SK-N-SH treated with all-trans-retinoic acid at 6 μM for 48 hours (cell line): ENCODE results near the gene MT1E.
"Not testable (repeated sequence)": the region's sequence is repeated elsewhere in the genome, so short reads cannot be mapped to it uniquely, and the experiment has no call there.

Source experiments
- ATAC-seq: fragments of 200-7000 bp; cut with Tn5 transposase; 3 replicates; pipeline ENCODE4 v1.9.1; 2020; ENCODE audit warnings: mild to moderate bottlenecking, moderate library complexity
- ARNTL ChIP-seq: fragments of 450-650 bp; formaldehyde crosslinking; IDR thresholded peaks from 2 replicates; pipeline ENCODE4 v1.5.0; 2020; ENCODE audit warnings: low read depth, mild to moderate bottlenecking, moderate library complexity, borderline replicate concordance
- BACH2 ChIP-seq: fragments of 250-450 bp; sonication (Bioruptor Pico); IDR thresholded peaks from 2 replicates; pipeline ENCODE4 v1.9.0; 2021; ENCODE audit warnings: mild to moderate bottlenecking, borderline replicate concordance
- CSDC2 ChIP-seq: fragments of 250-450 bp; sonication (Bioruptor Pico); IDR thresholded peaks from 2 replicates; pipeline ENCODE4 v1.5.0; 2020; ENCODE audit warnings: mild to moderate bottlenecking, moderate library complexity
- ESRRG ChIP-seq: fragments of 250-450 bp; sonication (Bioruptor Pico); IDR thresholded peaks from 2 replicates; pipeline ENCODE4 v1.6.1; 2021; ENCODE audit warnings: mild to moderate bottlenecking
- GLIS3 ChIP-seq: fragments of 250-450 bp; sonication (Bioruptor Pico); IDR thresholded peaks from 2 replicates; pipeline ENCODE4 v1.5.0; 2020; ENCODE audit warnings: mild to moderate bottlenecking, moderate library complexity
- ISL1 ChIP-seq: fragments of 250-450 bp; sonication (Bioruptor Pico); IDR thresholded peaks from 2 replicates; pipeline ENCODE4 v2.1.2; 2022; ENCODE audit warnings: mild to moderate bottlenecking, moderate library complexity
- OSR1 ChIP-seq: fragments of 250-450 bp; sonication (Bioruptor Pico); IDR thresholded peaks from 2 replicates; pipeline ENCODE4 v1.8.0; 2022; ENCODE audit warnings: moderate library complexity, mild to moderate bottlenecking, inconsistent platforms
- PPARA ChIP-seq: fragments of 250-450 bp; sonication (Bioruptor Pico); IDR thresholded peaks from 2 replicates; pipeline ENCODE4 v1.5.0; 2020; ENCODE audit warnings: mild to moderate bottlenecking, borderline replicate concordance
- RARB ChIP-seq: fragments of 250-450 bp; sonication (Bioruptor Pico); IDR thresholded peaks from 2 replicates; pipeline ENCODE4 v1.8.0; 2021; ENCODE audit warnings: mild to moderate bottlenecking, moderate library complexity
- SNAI2 ChIP-seq: fragments of 250-450 bp; sonication (Bioruptor Pico); IDR thresholded peaks from 2 replicates; pipeline ENCODE4 v1.5.0; 2020; ENCODE audit warnings: mild to moderate bottlenecking, moderate library complexity
- TOX ChIP-seq: fragments of 250-450 bp; sonication (Bioruptor Pico); IDR thresholded peaks from 2 replicates; pipeline ENCODE4 v1.8.0; 2021; ENCODE audit warnings: mild to moderate bottlenecking, moderate library complexity, borderline replicate concordance
- ZFP30 ChIP-seq: fragments of 450-650 bp; formaldehyde crosslinking; IDR thresholded peaks from 2 replicates; pipeline ENCODE4 v1.5.0; 2022; ENCODE audit warnings: mild to moderate bottlenecking, moderate library complexity
- ZNF70 ChIP-seq: fragments of 450-650 bp; formaldehyde crosslinking; IDR thresholded peaks from 2 replicates; pipeline ENCODE4 v1.5.0; 2020; ENCODE audit warnings: mild to moderate bottlenecking, moderate library complexity
- TF ChIP-seq, protein P1 (sequence below): fragments of 250-450 bp; sonication (Bioruptor Pico); IDR thresholded peaks from 2 replicates; pipeline ENCODE4 v1.8.0; 2020; ENCODE audit warnings: mild to moderate bottlenecking, moderate library complexity, borderline replicate concordance
- TF ChIP-seq, protein P2 (sequence below): fragments of 250-450 bp; sonication (Bioruptor Pico); IDR thresholded peaks from 2 replicates; pipeline ENCODE4 v1.5.1; 2020; ENCODE audit warnings: low read depth, mild to moderate bottlenecking, moderate library complexity
- TF ChIP-seq, protein P3 (sequence below): fragments of 250-450 bp; sonication (Bioruptor Pico); IDR thresholded peaks from 2 replicates; pipeline ENCODE4 v1.5.1; 2021; ENCODE audit warnings: mild to moderate bottlenecking, moderate library complexity
- TF ChIP-seq, protein P4 (sequence below): fragments of 250-450 bp; sonication (Bioruptor Pico); IDR thresholded peaks from 2 replicates; pipeline ENCODE4 v1.8.0; 2021; ENCODE audit warnings: low read depth, mild to moderate bottlenecking, moderate library complexity, borderline replicate concordance
- TF ChIP-seq, protein P5 (sequence below): fragments of 250-450 bp; sonication (Bioruptor Pico); IDR thresholded peaks from 2 replicates; pipeline ENCODE4 v1.5.0; 2020; ENCODE audit warnings: mild to moderate bottlenecking, moderate library complexity

The MT1E gene

DNA sequence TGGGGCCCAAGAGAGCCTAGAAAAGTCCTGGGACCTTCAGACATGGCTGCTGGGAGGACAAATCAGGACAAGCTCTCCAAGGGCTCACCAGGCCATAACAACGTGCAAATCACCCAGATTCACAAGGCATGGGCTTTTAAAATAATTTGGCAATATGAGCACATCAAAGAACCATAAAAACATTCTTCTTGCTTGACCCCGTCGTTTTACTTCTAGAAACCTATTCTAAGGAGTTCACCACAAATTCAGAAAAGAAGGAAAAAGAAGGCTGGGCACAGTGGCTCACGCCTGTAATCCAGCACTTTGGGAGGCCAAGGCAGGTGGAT lies 48.3 kb upstream of the MT1E start (continued):
- TF ChIP-seq, protein P1, sequence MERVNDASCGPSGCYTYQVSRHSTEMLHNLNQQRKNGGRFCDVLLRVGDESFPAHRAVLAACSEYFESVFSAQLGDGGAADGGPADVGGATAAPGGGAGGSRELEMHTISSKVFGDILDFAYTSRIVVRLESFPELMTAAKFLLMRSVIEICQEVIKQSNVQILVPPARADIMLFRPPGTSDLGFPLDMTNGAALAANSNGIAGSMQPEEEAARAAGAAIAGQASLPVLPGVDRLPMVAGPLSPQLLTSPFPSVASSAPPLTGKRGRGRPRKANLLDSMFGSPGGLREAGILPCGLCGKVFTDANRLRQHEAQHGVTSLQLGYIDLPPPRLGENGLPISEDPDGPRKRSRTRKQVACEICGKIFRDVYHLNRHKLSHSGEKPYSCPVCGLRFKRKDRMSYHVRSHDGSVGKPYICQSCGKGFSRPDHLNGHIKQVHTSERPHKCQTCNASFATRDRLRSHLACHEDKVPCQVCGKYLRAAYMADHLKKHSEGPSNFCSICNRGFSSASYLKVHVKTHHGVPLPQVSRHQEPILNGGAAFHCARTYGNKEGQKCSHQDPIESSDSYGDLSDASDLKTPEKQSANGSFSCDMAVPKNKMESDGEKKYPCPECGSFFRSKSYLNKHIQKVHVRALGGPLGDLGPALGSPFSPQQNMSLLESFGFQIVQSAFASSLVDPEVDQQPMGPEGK: no peak
- no peak for TF ChIP-seq OSR1 (CRISPR knock-in tag)
- TF ChIP-seq GLIS3 (CRISPR knock-in tag): no peak
- TF ChIP-seq ARNTL (CRISPR knock-in tag): no peak
- no peak for TF ChIP-seq ESRRG

DNA sequence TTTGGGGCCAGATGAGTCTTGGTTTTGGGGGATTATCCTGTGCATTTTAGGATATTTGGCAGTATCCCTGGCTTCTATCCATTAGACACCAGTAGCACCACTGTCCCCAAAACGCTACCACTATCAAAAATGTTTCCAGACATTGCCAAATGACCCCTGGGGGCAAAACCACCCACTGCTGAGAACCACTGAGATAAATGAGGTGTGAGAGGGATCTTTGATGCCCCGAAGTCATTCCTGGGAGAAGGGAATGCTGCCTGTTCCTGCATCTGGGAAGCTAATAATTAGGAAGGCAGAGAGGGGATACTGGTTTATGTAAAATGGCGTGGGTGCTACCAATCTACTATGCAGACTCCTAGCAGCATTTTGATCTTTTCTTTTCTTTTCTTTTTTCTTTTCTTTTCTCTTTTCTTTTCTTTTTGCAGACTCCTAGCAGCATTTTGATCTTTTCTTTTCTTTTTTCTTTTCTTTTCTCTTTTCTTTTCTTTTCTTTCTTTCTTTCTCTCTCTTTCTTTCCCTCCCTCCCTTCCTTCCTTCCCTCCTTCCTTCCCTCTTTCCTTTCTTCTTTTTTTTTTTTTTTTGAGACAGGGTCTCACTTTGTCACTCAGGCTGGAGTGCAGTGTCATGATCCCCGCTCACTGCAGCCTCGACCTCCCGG lies 45.1 kb upstream of the MT1E start:
- TF ChIP-seq PPARA (CRISPR knock-in tag) (no peak), ZFP30 (no peak), ZNF70 (CRISPR knock-in tag) (no peak), TOX (no peak), ISL1 (CRISPR knock-in tag) (no peak), ARNTL (CRISPR knock-in tag) (no peak), BACH2 (CRISPR knock-in tag) (no peak), GLIS3 (CRISPR knock-in tag) (no peak), RARB (CRISPR knock-in tag) (no peak), ESRRG (no peak), SNAI2 (CRISPR knock-in tag) (no peak), CSDC2 (CRISPR knock-in tag) (no peak), OSR1 (CRISPR knock-in tag) (no peak)
- TF ChIP-seq, protein P1: no peak
- TF ChIP-seq, protein P2, sequence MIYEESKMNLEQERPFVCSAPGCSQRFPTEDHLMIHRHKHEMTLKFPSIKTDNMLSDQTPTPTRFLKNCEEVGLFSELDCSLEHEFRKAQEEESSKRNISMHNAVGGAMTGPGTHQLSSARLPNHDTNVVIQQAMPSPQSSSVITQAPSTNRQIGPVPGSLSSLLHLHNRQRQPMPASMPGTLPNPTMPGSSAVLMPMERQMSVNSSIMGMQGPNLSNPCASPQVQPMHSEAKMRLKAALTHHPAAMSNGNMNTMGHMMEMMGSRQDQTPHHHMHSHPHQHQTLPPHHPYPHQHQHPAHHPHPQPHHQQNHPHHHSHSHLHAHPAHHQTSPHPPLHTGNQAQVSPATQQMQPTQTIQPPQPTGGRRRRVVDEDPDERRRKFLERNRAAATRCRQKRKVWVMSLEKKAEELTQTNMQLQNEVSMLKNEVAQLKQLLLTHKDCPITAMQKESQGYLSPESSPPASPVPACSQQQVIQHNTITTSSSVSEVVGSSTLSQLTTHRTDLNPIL (CRISPR knock-in tag): no peak
- TF ChIP-seq, protein P3, sequence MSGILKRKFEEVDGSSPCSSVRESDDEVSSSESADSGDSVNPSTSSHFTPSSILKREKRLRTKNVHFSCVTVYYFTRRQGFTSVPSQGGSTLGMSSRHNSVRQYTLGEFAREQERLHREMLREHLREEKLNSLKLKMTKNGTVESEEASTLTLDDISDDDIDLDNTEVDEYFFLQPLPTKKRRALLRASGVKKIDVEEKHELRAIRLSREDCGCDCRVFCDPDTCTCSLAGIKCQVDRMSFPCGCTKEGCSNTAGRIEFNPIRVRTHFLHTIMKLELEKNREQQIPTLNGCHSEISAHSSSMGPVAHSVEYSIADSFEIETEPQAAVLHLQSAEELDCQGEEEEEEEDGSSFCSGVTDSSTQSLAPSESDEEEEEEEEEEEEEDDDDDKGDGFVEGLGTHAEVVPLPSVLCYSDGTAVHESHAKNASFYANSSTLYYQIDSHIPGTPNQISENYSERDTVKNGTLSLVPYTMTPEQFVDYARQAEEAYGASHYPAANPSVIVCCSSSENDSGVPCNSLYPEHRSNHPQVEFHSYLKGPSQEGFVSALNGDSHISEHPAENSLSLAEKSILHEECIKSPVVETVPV: no peak
- TF ChIP-seq, protein P4, sequence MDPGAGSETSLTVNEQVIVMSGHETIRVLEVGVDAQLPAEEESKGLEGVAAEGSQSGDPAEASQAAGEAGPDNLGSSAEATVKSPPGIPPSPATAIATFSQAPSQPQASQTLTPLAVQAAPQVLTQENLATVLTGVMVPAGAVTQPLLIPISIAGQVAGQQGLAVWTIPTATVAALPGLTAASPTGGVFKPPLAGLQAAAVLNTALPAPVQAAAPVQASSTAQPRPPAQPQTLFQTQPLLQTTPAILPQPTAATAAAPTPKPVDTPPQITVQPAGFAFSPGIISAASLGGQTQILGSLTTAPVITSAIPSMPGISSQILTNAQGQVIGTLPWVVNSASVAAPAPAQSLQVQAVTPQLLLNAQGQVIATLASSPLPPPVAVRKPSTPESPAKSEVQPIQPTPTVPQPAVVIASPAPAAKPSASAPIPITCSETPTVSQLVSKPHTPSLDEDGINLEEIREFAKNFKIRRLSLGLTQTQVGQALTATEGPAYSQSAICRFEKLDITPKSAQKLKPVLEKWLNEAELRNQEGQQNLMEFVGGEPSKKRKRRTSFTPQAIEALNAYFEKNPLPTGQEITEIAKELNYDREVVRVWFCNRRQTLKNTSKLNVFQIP (CRISPR knock-in tag): no peak
- no peak for ATAC-seq

DNA sequence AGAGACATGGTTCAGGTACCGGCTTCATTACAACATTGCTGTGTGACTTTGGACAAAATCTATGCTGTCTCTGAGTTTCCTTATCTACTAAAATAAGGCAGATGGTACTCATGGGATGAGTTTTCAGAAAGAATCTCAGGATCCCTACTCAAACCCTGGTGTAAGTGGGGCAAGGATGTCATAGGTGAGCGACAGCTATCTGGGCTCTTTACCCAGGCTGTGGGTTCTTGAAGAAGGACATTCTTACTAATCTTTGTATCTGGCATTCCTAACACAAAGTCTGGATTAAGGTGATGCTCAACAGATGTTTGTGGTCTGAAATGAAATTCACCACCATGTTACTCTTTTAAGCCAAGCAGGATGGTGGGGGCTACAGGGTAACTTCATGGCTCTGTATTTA lies 42.7 kb upstream of the MT1E start:
- not testable (repeated sequence) for ATAC-seq

DNA sequence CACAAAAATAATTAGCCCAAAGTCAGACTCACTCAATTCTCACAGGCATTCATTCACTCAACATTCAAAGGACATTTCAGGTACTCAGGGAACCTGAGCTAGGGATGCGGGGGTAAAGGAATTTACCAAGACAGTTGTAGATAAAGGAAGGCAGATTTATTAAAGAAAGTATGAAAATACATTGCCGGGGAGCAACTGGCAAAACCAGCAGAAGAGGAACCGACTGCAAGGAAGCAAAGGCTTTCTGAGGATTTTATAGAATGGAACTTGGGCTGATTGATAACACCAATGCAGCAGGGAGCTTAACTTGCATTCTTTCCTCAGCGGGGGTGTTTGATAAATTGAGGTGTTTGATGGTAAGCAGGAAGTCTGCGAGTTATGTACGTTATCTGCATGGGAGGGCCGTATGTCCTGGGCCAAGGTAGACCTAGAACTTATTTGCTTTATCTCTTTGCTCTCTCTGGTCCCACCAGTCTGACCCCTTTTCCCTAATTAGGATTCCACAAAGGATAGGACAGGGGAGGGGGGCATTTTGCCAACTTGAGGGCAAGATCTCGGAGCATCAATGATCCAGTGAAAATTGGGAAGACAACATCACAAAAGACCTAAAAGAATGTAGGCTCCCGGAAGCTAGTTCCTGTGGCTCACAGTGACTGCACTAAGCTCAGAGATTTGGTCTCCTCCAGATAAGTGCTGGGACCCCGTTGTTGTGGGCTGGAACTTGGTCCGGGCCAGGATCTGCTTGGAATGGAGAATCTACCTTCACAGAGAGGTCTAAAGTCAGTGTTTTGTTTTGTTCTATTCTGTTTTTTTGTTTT lies 42.0 kb upstream of the MT1E start:
- no peak for ATAC-seq
- TF ChIP-seq ZFP30 (no peak), ARNTL (CRISPR knock-in tag) (no peak), BACH2 (CRISPR knock-in tag) (no peak), GLIS3 (CRISPR knock-in tag) (no peak), TOX (no peak), ZNF70 (CRISPR knock-in tag) (no peak), RARB (CRISPR knock-in tag) (no peak), ESRRG (no peak), ISL1 (CRISPR knock-in tag) (no peak), SNAI2 (CRISPR knock-in tag) (no peak), CSDC2 (CRISPR knock-in tag) (no peak)
- TF ChIP-seq, protein P4 (CRISPR knock-in tag): no peak
- TF ChIP-seq, protein P5, sequence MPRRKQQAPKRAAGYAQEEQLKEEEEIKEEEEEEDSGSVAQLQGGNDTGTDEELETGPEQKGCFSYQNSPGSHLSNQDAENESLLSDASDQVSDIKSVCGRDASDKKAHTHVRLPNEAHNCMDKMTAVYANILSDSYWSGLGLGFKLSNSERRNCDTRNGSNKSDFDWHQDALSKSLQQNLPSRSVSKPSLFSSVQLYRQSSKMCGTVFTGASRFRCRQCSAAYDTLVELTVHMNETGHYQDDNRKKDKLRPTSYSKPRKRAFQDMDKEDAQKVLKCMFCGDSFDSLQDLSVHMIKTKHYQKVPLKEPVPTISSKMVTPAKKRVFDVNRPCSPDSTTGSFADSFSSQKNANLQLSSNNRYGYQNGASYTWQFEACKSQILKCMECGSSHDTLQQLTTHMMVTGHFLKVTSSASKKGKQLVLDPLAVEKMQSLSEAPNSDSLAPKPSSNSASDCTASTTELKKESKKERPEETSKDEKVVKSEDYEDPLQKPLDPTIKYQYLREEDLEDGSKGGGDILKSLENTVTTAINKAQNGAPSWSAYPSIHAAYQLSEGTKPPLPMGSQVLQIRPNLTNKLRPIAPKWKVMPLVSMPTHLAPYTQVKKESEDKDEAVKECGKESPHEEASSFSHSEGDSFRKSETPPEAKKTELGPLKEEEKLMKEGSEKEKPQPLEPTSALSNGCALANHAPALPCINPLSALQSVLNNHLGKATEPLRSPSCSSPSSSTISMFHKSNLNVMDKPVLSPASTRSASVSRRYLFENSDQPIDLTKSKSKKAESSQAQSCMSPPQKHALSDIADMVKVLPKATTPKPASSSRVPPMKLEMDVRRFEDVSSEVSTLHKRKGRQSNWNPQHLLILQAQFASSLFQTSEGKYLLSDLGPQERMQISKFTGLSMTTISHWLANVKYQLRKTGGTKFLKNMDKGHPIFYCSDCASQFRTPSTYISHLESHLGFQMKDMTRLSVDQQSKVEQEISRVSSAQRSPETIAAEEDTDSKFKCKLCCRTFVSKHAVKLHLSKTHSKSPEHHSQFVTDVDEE: no peak
- TF ChIP-seq, protein P3: no peak
